ENCODE measurements around the gene STARD3NL. TPM values are rescaled to one million over a fixed set of nuclear protein-coding genes. Genes with fewer than 3 reads are reported as not detected.

STARD3NL gene
- total and polyA plus RNA-seq, 10 of the 15 experiments (the other 5 are each of a cell fraction or from before 2014, with no cell fraction given) = 66.1 to 133 (median 85.7) TPM

- TF ChIP-seq ZBTB33 (IDR thresholded peaks at IDR 0.05) (no peak), ATF3 (IDR thresholded peaks at IDR 0.05; ENCODE audit: borderline replicate concordance, extremely low read depth, low read depth, low read length) (no peak), ASH2L (IDR thresholded peaks at IDR 0.05; ENCODE audit: borderline replicate concordance, low read depth) (no peak), PAX8 (IDR thresholded peaks at IDR 0.05) (no peak), PBX3 (IDR thresholded peaks at IDR 0.05; ENCODE audit: insufficient replicate concordance, low read depth, low read length) (no peak), RFX5 (IDR thresholded peaks at IDR 0.05; ENCODE audit: low read depth, low read length) (no peak), CBFB (IDR thresholded peaks at IDR 0.05; ENCODE audit: low read depth) (no peak), EZH2 (IDR thresholded peaks at IDR 0.05; ENCODE audit: borderline replicate concordance, control insufficient read depth, low read depth, low read length) (no peak)
Observed at GRCh38 chr7:38241071-38241470, 63.0 kb downstream of the STARD3NL start (continued).

- DNase-seq (ENCODE audit: low read depth, low spot score) = no peak
- in situ Hi-C loops (cut with MboI) (no loop called here), intact Hi-C loops (cut with micrococcal nuclease; ENCODE audit: unreplicated experiment) (no loop called here)
- H3K27me3 ChIP-seq (replicated peaks in 1 of 2; ENCODE audit: control insufficient read depth in 2 of 2, insufficient read depth in 2 of 2, low read length in 1 of 2) = no peaks in the 10 kb centered on the region
- ChIA-PET CTCF (interaction anchor here (1.8 kb wide), 1 partner anchor 93 kb away, joined by 4 read pairs; no protein-coding TSS in a partner anchor), RAD21 (ENCODE audit: unreplicated experiment) (interaction anchor here (0.7 kb wide), 1 partner anchor 92 kb away, joined by 3 read pairs; no protein-coding TSS in a partner anchor), POLR2A (no interaction called here), SMC1A (ENCODE audit: uncharacterized antibody, unreplicated experiment) (no interaction called here)
- H3K36me3 ChIP-seq (ENCODE audit: control insufficient read depth in 2 of 2, insufficient read depth in 2 of 2, low read length in 1 of 2) = no peaks in the 10 kb centered on the region
- no peak for FAIRE-seq
- no peaks in the 10 kb centered on the region for H3K79me2 ChIP-seq (ENCODE audit: control insufficient read depth, insufficient read depth, low read length)
- H4K20me1 ChIP-seq (ENCODE audit: control insufficient read depth, insufficient read depth) = no peaks in the 10 kb centered on the region
- H3K27ac ChIP-seq (ENCODE audit: control insufficient read depth, insufficient read depth) = no peak overlapping the region
- H3K9me3 ChIP-seq (replicated peaks; ENCODE audit: control insufficient read depth, insufficient read depth, low read length) = no peaks in the 10 kb centered on the region
- BruUV-seq (replicated peaks) = no TSS peak
- H2AFZ ChIP-seq (ENCODE audit: control insufficient read depth, low read depth, low read length) = no peak overlapping the region
- H3K9ac ChIP-seq (ENCODE audit: control insufficient read depth, insufficient read depth, low read length) = no peak overlapping the region
- WGBS (ENCODE audit: insufficient coverage, insufficient replicate concordance, low lambda C conversion rate, missing lambda C conversion rate) = 44% methylated on average over 6 of the region's 6 CpGs
- no peak overlapping the region for H3K4me3 ChIP-seq
- H3K4me1 ChIP-seq (ENCODE audit: control insufficient read depth, insufficient read depth, low read length) = no peaks in the 10 kb centered on the region
- no peak overlapping the region for H3K4me2 ChIP-seq (ENCODE audit: control insufficient read depth, insufficient read depth)
- no peak for ATAC-seq
- TF ChIP-seq POLR2A (IDR thresholded peaks at IDR 0.05; ENCODE audit: low read depth, low read length) (no peak), ESRRA (IDR thresholded peaks at IDR 0.05; ENCODE audit: low read length) (no peak), ZNF592 (IDR thresholded peaks at IDR 0.05) (no peak), PRDM15 (CRISPR knock-in tag; IDR thresholded peaks at IDR 0.05) (no peak)
Observed at GRCh38 chr7:38242814-38243213, 64.8 kb downstream of the STARD3NL start.
